K562 (cell line): ENCODE measurements around the gene CHN2. TPM values are rescaled to one million over a fixed set of nuclear protein-coding genes. Genes with fewer than 3 reads are reported as not detected.
A peak's percentile ranks its signal among the peaks of the same experiment; 100 is the strongest.

ENCODE experiments used
- ATAC-seq: fragments of 200-7000 bp; cut with Tn5 transposase; 3 replicates; pipeline ENCODE4 v1.9.1; 2020; ENCODE audit warnings: moderate library complexity
- BruUV-seq: library from RNA; stranded (reverse); fragments of 400-500 nt; replicated peaks from 2 replicates; lab custom pipeline; 2021; lab: Mats Ljungman, UMichigan
- CTCF ChIA-PET: fragments of 300-600 bp; formaldehyde crosslinking; extraction: SDS; loops from one replicate; lab custom pipeline; 2021; ENCODE audit warnings: low intra/inter-chr PET ratio; lab: Yijun Ruan, JAX
- POLR2A ChIA-PET: fragments of 300-600, 350-650 bp; sonication (Branson Sonifier 250); formaldehyde crosslinking; extraction: SDS; loops from one replicate; lab custom pipeline; 2021; ENCODE audit warnings: antibody characterized with exemption, inconsistent platforms; lab: Yijun Ruan, JAX
- DNase-seq, 4 experiments: peaks; one replicate each; pipeline versions ENCODE4 v3.0.0 to v3.0.0-alpha.2; 2011 to 2018; ENCODE audit warnings: low spot score in 3 of 4, mixed read lengths in 3 of 4; ENCODE audit errors: extremely low read depth in 1 of 4
- FAIRE-seq: peaks from 2 replicates; lab custom pipeline; 2011; peaks lifted over from hg19 to GRCh38; lab: Jason Lieb, UNC
- H2AFZ ChIP-seq: 2 replicates; pipeline ENCODE4 v1.6.0; 2011; ENCODE audit warnings: low read depth, low read length, control low read depth, inconsistent platforms
- H3K27ac ChIP-seq: fragments of 200-600 bp; 3 replicates; pipeline ENCODE4 v1.8.0; 2011; ENCODE audit warnings: low read depth, mild to moderate bottlenecking, control low read depth, inconsistent platforms, low read length, moderate library complexity, mixed read lengths; ENCODE audit errors: extremely low read depth
- H3K27me3 ChIP-seq, 2 experiments: fragments of 300-600 bp in 1 of 2; 2 replicates in 1 of 2; 3 replicates in 1 of 2; pipeline versions ENCODE4 v1.6.0 to v1.8.0; 2011; ENCODE audit warnings: inconsistent platforms in 2 of 2, low read length in 2 of 2, mild to moderate bottlenecking in 1 of 2, mixed read lengths in 1 of 2, moderate library complexity in 1 of 2; ENCODE audit not compliant: control insufficient read depth in 2 of 2, insufficient read depth in 2 of 2
- H3K36me3 ChIP-seq: fragments of 300-600 bp; 3 replicates; pipeline ENCODE4 v1.8.0; 2011; ENCODE audit warnings: mild to moderate bottlenecking, low read length, inconsistent platforms; ENCODE audit not compliant: control insufficient read depth, insufficient read depth
- H3K4me1 ChIP-seq, 2 experiments: fragments of 200-600 bp in 1 of 2; replicated peaks in 1 of 2; 2 replicates in 1 of 2; 3 replicates in 1 of 2; pipeline versions ENCODE4 v1.5.1 to v1.8.0; 2011; ENCODE audit warnings: inconsistent platforms in 2 of 2, low read length in 2 of 2, mild to moderate bottlenecking in 1 of 2, mixed read lengths in 1 of 2, moderate library complexity in 1 of 2; ENCODE audit not compliant: control insufficient read depth in 2 of 2, insufficient read depth in 2 of 2
- H3K4me2 ChIP-seq: 2 replicates; pipeline ENCODE4 v1.6.1; 2011; ENCODE audit warnings: low read length, control low read depth, inconsistent platforms, mixed read lengths; ENCODE audit not compliant: insufficient read depth
- H3K4me3 ChIP-seq: fragments of 200-600 bp; sonication (generic), shearing (Covaris generic); 2 replicates; pipeline ENCODE4 v1.5.1; 2016; ENCODE audit warnings: control low read depth, inconsistent platforms
- H3K79me2 ChIP-seq: fragments of 200-600 bp; 3 replicates; pipeline ENCODE4 v1.8.0; 2011; ENCODE audit warnings: low read length, inconsistent platforms; ENCODE audit not compliant: control insufficient read depth, insufficient read depth
- H3K9ac ChIP-seq, 2 experiments: 2 replicates each; pipeline versions ENCODE4 v1.6.0 to v1.6.1; 2011; ENCODE audit warnings: low read depth in 2 of 2, low read length in 2 of 2, control low read depth in 1 of 2, inconsistent platforms in 1 of 2, mild to moderate bottlenecking in 1 of 2, mixed read lengths in 1 of 2; ENCODE audit not compliant: insufficient read depth in 1 of 2
- H3K9me1 ChIP-seq: one replicate; pipeline ENCODE4 v1.6.0; 2011; ENCODE audit warnings: inconsistent platforms, mild to moderate bottlenecking, low read length, moderate library complexity; ENCODE audit not compliant: control insufficient read depth, insufficient read depth
- H3K9me3 ChIP-seq: replicated peaks from 2 replicates; pipeline ENCODE4 v1.5.1; 2011; ENCODE audit warnings: low read depth, low read length, inconsistent platforms; ENCODE audit not compliant: control insufficient read depth, insufficient read depth
- H4K20me1 ChIP-seq: replicated peaks from 2 replicates; pipeline ENCODE4 v1.6.1; 2011; ENCODE audit warnings: low read length, inconsistent platforms, mixed read lengths; ENCODE audit not compliant: control insufficient read depth, insufficient read depth
- ARID2 ChIP-seq: fragments of 450-650 bp; IDR thresholded peaks from 2 replicates; pipeline ENCODE4 v1.6.1; 2017; ENCODE audit warnings: antibody characterized with exemption, mild to moderate bottlenecking
- CREM ChIP-seq: IDR thresholded peaks from 2 replicates; pipeline ENCODE4 v1.6.1; 2014; ENCODE audit warnings: antibody characterized with exemption, low read depth
- FOS ChIP-seq: IDR thresholded peaks from 3 replicates; pipeline ENCODE4 v1.6.1; 2011; ENCODE audit not compliant: insufficient read length; ENCODE audit errors: extremely low read depth
- KLF16 ChIP-seq: IDR thresholded peaks from 2 replicates; pipeline ENCODE4 v1.6.1; 2016; ENCODE audit warnings: antibody characterized with exemption
- NBN ChIP-seq: fragments of 450-650 bp; IDR thresholded peaks from 2 replicates; pipeline ENCODE4 v1.6.1; 2016; ENCODE audit warnings: low read depth, mild to moderate bottlenecking
- POLR2H ChIP-seq: IDR thresholded peaks from 2 replicates; pipeline ENCODE4 v1.6.1; 2016; ENCODE audit warnings: missing genetic modification characterization, low read depth, mild to moderate bottlenecking, control low read depth, missing compliant biosample characterization, moderate library complexity
- SMC3 ChIP-seq: conservative IDR thresholded peaks from 2 replicates; pipeline ENCODE4 v1.6.1; 2011; ENCODE audit warnings: low read depth, low read length, improper control_type of control experiment; ENCODE audit not compliant: insufficient read depth
- SREBF2 ChIP-seq: sonication (generic); formaldehyde crosslinking; IDR thresholded peaks from 2 replicates; pipeline ENCODE4 v1.4.0; 2020; ENCODE audit warnings: mild to moderate bottlenecking, missing genetic modification reagents
- XRCC5 ChIP-seq: fragments of 200-400 bp; formaldehyde crosslinking; IDR thresholded peaks from 2 replicates; pipeline ENCODE4 v1.6.1; 2017; ENCODE audit warnings: low read depth, mild to moderate bottlenecking, low read length
- ZNF12 ChIP-seq: sonication (generic); formaldehyde crosslinking; IDR thresholded peaks from 2 replicates; pipeline ENCODE4 v1.4.0; 2020; ENCODE audit warnings: mild to moderate bottlenecking, missing genetic modification reagents
- WGBS: fragments of 100-300 bp; shearing (Covaris generic); methylation state at CpG from one replicate; pipeline ENCODE4 v1.1.6; 2016; ENCODE audit warnings: low coverage, mixed read lengths; ENCODE audit not compliant: insufficient coverage; ENCODE audit errors: missing lambda C conversion rate; 5-methylcytosine and 5-hydroxymethylcytosine counted together
- in situ Hi-C: fragments of 300-500 bp; cut with MboI; formaldehyde crosslinking; loops from 4 replicates; pipeline ENCODE4 v1.15.0; 2018; ENCODE audit warnings: inconsistent platforms, mixed read lengths
- intact Hi-C: fragments of 100-400 bp; cut with micrococcal nuclease; formaldehyde crosslinking; loops from 2 replicates; pipeline ENCODE4 v1.14.2; 2022
- polyA plus RNA-seq, 8 experiments: library from polyadenylated mRNA; depleted of rRNA in 4 of 8; stranded (reverse) in 5 of 8; unstranded in 3 of 8; fragments of >200 nt; fragmentation: Nextera tagmentation in 2 of 8; fragmentation: Illumina TruSeq in 1 of 8; extraction: Ambion mirVana in 2 of 8; extraction: Trizol in 1 of 8; gene quantifications; 2 replicates each; pipeline versions ENCODE4 v1.2.1 to v1.2.3, GENCODE V29; 2011 to 2014; ENCODE audit warnings: inconsistent platforms in 1 of 8, missing spikeins in 1 of 8
- total RNA-seq, 7 experiments: library from RNA; depleted of rRNA in 6 of 7; stranded (reverse); fragments of >200 nt in 6 of 7; fragmentation: Illumina TruSeq in 2 of 7; extraction: Trizol in 2 of 7; gene quantifications; 2 replicates each; pipeline versions ENCODE4 v1.2.1 to v1.2.3, GENCODE V29; 2011 to 2021; ENCODE audit warnings: low replicate concordance in 1 of 7
- TF ChIP-seq, protein P1 (sequence below): fragments of 450-650 bp; IDR thresholded peaks from 2 replicates; pipeline ENCODE4 v1.6.1; 2017; ENCODE audit warnings: mild to moderate bottlenecking, moderate library complexity
- TF ChIP-seq, protein P2 (sequence below): IDR thresholded peaks from 2 replicates; pipeline ENCODE4 v1.6.1; 2011; ENCODE audit warnings: borderline replicate concordance, low read depth, mild to moderate bottlenecking, moderate library complexity, low read length; ENCODE audit not compliant: insufficient read depth, poor library complexity, severe bottlenecking
- TF ChIP-seq, protein P3 (sequence below): fragments of 250-450 bp; sonication (Bioruptor Pico); IDR thresholded peaks from 2 replicates; pipeline ENCODE4 v1.8.0; 2022; ENCODE audit warnings: inconsistent platforms
- TF ChIP-seq, protein P4 (sequence below), 3 experiments: IDR thresholded peaks in 2 of 3; conservative IDR thresholded peaks in 1 of 3; 2 replicates each; pipeline ENCODE4 v1.5.1; 2011 to 2012; ENCODE audit warnings: low read length in 3 of 3, mild to moderate bottlenecking in 3 of 3, control low read depth in 2 of 3, improper control_type of control experiment in 1 of 3, inconsistent platforms in 1 of 3, low read depth in 1 of 3, mixed read lengths in 1 of 3, moderate library complexity in 1 of 3; ENCODE audit not compliant: insufficient read depth in 2 of 3

CHN2 gene
- total and polyA plus RNA-seq, 9 of the 15 experiments (the other 6 are each of a cell fraction or from before 2014, with no cell fraction given) = 0.12 to 2.1 (median 0.31) TPM; not detected in 1

DNA sequence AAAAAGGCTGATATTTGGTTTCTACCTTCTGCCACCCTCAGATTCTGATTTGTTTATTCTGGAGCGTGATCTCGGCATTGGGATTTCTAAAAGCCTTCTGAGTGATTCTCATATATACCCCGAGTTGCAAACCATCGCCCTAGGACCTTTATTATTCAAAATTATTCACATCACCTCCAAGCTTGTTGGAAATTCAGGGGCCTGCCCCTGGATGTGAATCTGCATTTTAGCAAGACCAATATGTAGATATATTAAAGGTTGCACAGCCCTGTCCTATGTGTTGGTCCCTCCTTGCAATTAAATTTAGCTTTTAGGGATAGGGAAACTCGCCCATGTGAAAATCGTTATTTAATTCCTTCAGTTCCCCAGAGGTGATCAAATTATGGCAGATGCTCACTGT lies 9.0 kb upstream of the CHN2 start (continued):
- TF ChIP-seq, protein P1, sequence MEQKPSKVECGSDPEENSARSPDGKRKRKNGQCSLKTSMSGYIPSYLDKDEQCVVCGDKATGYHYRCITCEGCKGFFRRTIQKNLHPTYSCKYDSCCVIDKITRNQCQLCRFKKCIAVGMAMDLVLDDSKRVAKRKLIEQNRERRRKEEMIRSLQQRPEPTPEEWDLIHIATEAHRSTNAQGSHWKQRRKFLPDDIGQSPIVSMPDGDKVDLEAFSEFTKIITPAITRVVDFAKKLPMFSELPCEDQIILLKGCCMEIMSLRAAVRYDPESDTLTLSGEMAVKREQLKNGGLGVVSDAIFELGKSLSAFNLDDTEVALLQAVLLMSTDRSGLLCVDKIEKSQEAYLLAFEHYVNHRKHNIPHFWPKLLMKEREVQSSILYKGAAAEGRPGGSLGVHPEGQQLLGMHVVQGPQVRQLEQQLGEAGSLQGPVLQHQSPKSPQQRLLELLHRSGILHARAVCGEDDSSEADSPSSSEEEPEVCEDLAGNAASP = no peak
- TF ChIP-seq ZNF12 (CRISPR knock-in tag) (no peak), NBN (no peak)

DNA sequence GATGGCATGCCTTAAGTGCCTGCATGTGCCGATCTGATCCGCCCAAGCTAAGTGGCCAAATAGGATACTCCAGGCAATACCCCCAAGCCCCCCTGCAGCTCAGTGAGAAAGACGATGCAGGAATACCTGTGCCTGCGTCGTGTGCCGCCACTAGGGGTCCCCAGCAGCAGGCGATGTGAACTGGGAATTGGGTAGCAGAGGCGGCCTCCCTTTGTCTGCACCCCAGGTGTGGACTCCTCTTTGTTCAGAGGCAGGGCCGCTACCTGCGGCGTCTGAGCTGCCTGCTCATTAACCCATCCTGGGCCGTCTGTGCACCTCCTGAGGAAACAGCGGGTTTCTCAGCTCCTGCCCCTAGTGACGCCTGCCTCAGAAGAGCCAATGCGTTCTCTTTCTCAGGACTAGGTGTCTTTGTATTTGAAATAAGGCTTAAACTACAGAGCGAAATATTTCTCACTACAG lies 4.8 kb upstream of the CHN2 start:
- 13% methylated on average over 15 of the region's 16 CpGs for WGBS
- no peak overlapping the region for H3K4me3 ChIP-seq
- peak; percentile 81 for FAIRE-seq
- intact Hi-C loops (loop anchor here (2.0 kb wide), 1 partner anchor 219 kb away; no protein-coding TSS in a partner anchor), in situ Hi-C loops (loop anchor here (10.0 kb wide), 1 partner anchor 215 kb away; no protein-coding TSS in a partner anchor)
- H3K36me3 ChIP-seq = no peaks in the 10 kb centered on the region
- ATAC-seq = peak; percentile 96
- no peaks in the 10 kb centered on the region for H3K9me3 ChIP-seq
- H3K27ac ChIP-seq = no peak overlapping the region
- no peak overlapping the region for H3K9ac ChIP-seq
- H4K20me1 ChIP-seq = peaks cover 4% of the 10 kb centered on the region; the same call in 1 of the 2 replicates
- peaks cover 0 to 6% of the 10 kb centered on the region in 2 experiments; a peak in 2 of 5 replicates for H3K4me1 ChIP-seq
- BruUV-seq = no TSS peak
- no peaks in the 10 kb centered on the region for H3K79me2 ChIP-seq
- peaks cover 10 to 14% of the 10 kb centered on the region in 2 experiments; a peak in 3 of 5 replicates for H3K27me3 ChIP-seq
- H2AFZ ChIP-seq = no peak overlapping the region
- H3K9me1 ChIP-seq = no peaks in the 10 kb centered on the region
- ChIA-PET POLR2A (interaction anchor here (0.6 to 1.4 kb wide), 2 partner anchors 13 to 112 kb away, joined by 3 to 5 read pairs; no protein-coding TSS in a partner anchor), CTCF (no interaction called here)
- no peak overlapping the region for H3K4me2 ChIP-seq
- DNase-seq = peak; percentile 38 to 54 (median 44)
- TF ChIP-seq FOS (no peak), XRCC5 (no peak), ARID2 (no peak), SREBF2 (CRISPR knock-in tag) (no peak), KLF16 (no peak), CREM (peak; percentile 55), SMC3 (peak; percentile 55), POLR2H (no peak)
- TF ChIP-seq, protein P2, sequence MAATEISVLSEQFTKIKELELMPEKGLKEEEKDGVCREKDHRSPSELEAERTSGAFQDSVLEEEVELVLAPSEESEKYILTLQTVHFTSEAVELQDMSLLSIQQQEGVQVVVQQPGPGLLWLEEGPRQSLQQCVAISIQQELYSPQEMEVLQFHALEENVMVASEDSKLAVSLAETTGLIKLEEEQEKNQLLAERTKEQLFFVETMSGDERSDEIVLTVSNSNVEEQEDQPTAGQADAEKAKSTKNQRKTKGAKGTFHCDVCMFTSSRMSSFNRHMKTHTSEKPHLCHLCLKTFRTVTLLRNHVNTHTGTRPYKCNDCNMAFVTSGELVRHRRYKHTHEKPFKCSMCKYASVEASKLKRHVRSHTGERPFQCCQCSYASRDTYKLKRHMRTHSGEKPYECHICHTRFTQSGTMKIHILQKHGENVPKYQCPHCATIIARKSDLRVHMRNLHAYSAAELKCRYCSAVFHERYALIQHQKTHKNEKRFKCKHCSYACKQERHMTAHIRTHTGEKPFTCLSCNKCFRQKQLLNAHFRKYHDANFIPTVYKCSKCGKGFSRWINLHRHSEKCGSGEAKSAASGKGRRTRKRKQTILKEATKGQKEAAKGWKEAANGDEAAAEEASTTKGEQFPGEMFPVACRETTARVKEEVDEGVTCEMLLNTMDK = peak; percentile 37
- TF ChIP-seq, protein P3, sequence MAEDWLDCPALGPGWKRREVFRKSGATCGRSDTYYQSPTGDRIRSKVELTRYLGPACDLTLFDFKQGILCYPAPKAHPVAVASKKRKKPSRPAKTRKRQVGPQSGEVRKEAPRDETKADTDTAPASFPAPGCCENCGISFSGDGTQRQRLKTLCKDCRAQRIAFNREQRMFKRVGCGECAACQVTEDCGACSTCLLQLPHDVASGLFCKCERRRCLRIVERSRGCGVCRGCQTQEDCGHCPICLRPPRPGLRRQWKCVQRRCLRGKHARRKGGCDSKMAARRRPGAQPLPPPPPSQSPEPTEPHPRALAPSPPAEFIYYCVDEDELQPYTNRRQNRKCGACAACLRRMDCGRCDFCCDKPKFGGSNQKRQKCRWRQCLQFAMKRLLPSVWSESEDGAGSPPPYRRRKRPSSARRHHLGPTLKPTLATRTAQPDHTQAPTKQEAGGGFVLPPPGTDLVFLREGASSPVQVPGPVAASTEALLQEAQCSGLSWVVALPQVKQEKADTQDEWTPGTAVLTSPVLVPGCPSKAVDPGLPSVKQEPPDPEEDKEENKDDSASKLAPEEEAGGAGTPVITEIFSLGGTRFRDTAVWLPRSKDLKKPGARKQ = no peak
- TF ChIP-seq, protein P4, sequence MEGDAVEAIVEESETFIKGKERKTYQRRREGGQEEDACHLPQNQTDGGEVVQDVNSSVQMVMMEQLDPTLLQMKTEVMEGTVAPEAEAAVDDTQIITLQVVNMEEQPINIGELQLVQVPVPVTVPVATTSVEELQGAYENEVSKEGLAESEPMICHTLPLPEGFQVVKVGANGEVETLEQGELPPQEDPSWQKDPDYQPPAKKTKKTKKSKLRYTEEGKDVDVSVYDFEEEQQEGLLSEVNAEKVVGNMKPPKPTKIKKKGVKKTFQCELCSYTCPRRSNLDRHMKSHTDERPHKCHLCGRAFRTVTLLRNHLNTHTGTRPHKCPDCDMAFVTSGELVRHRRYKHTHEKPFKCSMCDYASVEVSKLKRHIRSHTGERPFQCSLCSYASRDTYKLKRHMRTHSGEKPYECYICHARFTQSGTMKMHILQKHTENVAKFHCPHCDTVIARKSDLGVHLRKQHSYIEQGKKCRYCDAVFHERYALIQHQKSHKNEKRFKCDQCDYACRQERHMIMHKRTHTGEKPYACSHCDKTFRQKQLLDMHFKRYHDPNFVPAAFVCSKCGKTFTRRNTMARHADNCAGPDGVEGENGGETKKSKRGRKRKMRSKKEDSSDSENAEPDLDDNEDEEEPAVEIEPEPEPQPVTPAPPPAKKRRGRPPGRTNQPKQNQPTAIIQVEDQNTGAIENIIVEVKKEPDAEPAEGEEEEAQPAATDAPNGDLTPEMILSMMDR (IDR thresholded peaks at IDR 0.05 in 2 of 3, conservative IDR thresholded peaks at IDR 0.05 in 1 of 3; ENCODE audit: insufficient read depth in 2 of 3, low read depth in 1 of 3, low read length in 3 of 3) = peak; percentile 67 to 75 (median 74)
